Measurements from ENCODE around the gene UBE2F.

The UBE2F gene

DNA sequence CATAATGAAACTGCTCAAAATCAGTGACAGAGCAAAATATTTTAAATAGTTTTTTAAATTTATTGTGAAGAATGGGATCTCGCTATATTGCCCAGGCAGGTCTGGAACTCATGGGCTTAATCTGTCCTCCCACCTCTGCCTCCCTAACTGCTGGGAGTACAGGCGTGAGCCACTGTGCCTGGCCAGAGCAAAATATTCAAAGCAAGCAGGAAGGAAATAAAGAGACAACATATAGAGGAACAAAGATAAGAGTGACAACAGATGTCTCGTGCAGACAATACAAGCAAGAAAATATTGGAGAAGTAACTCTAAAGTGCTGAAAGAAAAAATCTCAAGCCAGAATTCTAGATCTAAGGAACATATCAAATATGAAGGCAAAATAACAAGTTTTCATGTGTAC lies 89.0 kb downstream of the UBE2F start:
- no peak for TF ChIP-seq POLR2AphosphoS5 (IDR thresholded peaks at IDR 0.05; ENCODE audit: low read depth, low read length)
- no peak for TF ChIP-seq TAF1 (IDR thresholded peaks at IDR 0.05; ENCODE audit: borderline replicate concordance, insufficient read depth, low read length)
- TF ChIP-seq, protein P1, sequence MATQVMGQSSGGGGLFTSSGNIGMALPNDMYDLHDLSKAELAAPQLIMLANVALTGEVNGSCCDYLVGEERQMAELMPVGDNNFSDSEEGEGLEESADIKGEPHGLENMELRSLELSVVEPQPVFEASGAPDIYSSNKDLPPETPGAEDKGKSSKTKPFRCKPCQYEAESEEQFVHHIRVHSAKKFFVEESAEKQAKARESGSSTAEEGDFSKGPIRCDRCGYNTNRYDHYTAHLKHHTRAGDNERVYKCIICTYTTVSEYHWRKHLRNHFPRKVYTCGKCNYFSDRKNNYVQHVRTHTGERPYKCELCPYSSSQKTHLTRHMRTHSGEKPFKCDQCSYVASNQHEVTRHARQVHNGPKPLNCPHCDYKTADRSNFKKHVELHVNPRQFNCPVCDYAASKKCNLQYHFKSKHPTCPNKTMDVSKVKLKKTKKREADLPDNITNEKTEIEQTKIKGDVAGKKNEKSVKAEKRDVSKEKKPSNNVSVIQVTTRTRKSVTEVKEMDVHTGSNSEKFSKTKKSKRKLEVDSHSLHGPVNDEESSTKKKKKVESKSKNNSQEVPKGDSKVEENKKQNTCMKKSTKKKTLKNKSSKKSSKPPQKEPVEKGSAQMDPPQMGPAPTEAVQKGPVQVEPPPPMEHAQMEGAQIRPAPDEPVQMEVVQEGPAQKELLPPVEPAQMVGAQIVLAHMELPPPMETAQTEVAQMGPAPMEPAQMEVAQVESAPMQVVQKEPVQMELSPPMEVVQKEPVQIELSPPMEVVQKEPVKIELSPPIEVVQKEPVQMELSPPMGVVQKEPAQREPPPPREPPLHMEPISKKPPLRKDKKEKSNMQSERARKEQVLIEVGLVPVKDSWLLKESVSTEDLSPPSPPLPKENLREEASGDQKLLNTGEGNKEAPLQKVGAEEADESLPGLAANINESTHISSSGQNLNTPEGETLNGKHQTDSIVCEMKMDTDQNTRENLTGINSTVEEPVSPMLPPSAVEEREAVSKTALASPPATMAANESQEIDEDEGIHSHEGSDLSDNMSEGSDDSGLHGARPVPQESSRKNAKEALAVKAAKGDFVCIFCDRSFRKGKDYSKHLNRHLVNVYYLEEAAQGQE (IDR thresholded peaks at IDR 0.05; ENCODE audit: insufficient read depth in 1 of 2, low read depth in 2 of 2, low read length in 2 of 2): no peak
- no peak for TF ChIP-seq FOXP2 (optimal IDR thresholded peaks at IDR 0.05; ENCODE audit: borderline replicate concordance, extremely low read depth, extremely low read length, insufficient read depth)
- TF ChIP-seq SIN3A (IDR thresholded peaks at IDR 0.05; ENCODE audit: borderline replicate concordance, insufficient read depth, low read length): no peak

DNA sequence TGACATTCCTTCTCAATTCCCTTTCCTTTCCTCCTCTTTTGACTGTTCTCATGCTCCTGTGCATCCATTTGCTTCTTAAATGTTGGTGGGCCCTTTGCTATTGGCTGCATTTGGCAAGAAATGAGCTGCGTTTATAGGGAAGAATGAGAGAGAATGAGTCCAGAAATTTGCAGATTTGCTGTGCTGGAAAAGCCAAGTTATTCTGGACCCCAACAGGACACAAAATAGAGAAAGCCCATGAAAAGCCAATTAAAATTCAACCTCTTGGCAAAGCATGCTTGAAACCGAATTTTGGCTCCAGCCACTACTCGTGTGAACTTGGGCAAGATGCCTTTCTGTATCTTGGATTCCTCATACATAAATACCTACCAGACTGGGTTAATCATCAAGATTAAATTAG lies 92.7 kb downstream of the UBE2F start:
- TF ChIP-seq TAF1 (IDR thresholded peaks at IDR 0.05; ENCODE audit: borderline replicate concordance, insufficient read depth, low read length) (no peak), FOXP2 (optimal IDR thresholded peaks at IDR 0.05; ENCODE audit: borderline replicate concordance, extremely low read depth, extremely low read length, insufficient read depth) (no peak), POLR2AphosphoS5 (IDR thresholded peaks at IDR 0.05; ENCODE audit: low read depth, low read length) (no peak), SIN3A (IDR thresholded peaks at IDR 0.05; ENCODE audit: borderline replicate concordance, insufficient read depth, low read length) (no peak)
- TF ChIP-seq, protein P1 (IDR thresholded peaks at IDR 0.05; ENCODE audit: insufficient read depth in 1 of 2, low read depth in 2 of 2, low read length in 2 of 2): no peak

DNA sequence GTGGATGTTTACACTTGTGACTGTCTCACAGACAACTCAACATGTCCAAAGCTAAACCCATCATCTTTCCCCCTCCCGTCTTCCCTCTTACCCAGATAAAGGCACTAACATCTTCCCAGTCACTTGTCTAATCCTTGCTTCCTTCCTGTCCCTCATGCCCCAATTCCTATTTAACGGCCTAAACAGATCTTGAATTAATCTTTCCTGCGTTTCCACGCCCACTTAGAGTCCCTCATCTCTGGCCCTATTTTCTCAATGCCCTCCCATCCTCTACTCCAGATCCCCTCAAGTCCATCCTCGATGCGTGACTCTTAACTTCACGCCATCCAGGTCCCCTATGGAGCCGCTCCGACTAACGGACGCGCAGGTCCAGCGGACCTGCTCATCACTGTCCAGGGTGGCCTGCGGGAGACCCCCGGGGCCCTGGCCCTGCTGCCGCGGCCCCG lies 93.3 kb downstream of the UBE2F start:
- TF ChIP-seq POLR2AphosphoS5 (IDR thresholded peaks at IDR 0.05; ENCODE audit: low read depth, low read length): no peak
- TF ChIP-seq, protein P1 (IDR thresholded peaks at IDR 0.05; ENCODE audit: insufficient read depth in 1 of 2, low read depth in 2 of 2, low read length in 2 of 2): no peak
- TF ChIP-seq TAF1 (IDR thresholded peaks at IDR 0.05; ENCODE audit: borderline replicate concordance, insufficient read depth, low read length): no peak
- no peak for TF ChIP-seq SIN3A (IDR thresholded peaks at IDR 0.05; ENCODE audit: borderline replicate concordance, insufficient read depth, low read length)
- TF ChIP-seq FOXP2 (optimal IDR thresholded peaks at IDR 0.05; ENCODE audit: borderline replicate concordance, extremely low read depth, extremely low read length, insufficient read depth): no peak

DNA sequence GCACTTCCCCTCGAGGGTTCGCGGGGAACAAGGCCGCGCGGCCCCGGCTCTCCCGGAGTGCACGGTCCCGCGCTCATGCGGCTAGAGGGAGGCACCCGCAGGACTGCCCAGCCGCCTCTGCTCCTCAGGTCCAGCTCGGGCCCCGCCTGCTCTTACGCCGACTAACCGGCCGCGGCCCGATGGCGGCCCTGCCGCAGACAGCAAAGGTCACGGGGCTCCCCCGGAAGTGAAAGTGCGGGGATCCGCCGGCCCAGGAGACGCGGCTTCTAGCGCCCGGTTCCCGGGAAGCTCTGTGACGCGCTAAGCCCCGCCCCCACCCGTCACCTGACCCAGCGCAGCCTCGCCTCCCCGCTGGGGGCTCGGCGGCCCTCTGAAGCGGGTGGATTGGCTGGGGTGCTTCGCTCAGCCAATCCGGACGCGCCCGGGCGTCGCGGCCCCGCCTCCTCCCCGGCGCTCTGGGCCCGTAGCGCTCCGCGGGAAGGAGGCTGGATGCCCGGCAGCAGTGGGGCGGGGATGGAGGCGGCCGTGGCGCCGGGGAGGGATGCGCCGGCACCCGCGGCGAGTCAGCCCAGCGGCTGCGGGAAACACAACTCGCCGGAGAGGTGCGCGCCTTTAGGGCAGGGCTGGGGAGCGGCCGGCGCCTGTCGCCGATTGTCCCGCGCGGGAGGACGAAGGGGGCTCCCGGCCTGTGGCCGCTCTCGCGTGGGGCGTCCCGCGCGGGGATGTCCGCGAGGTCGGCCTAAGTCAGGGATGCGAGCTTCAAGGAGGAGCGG lies 93.9 kb downstream of the UBE2F start, which contains the start of gene SCLY:
Gene SCLY, plus strand, starts transcription at position 460 of the 773 bp plus-strand sequence. Its CDS starts 54 bp downstream, at position 514.
- peak; percentile 40; the same call in 1 of the 2 replicates for TF ChIP-seq SIN3A (IDR thresholded peaks at IDR 0.05; ENCODE audit: borderline replicate concordance, insufficient read depth, low read length)
- TF ChIP-seq TAF1 (IDR thresholded peaks at IDR 0.05; ENCODE audit: borderline replicate concordance, insufficient read depth, low read length): peak; percentile 54; the same call in 1 of the 2 replicates
- TF ChIP-seq, protein P1 (IDR thresholded peaks at IDR 0.05; ENCODE audit: insufficient read depth in 1 of 2, low read depth in 2 of 2, low read length in 2 of 2): no peak
- TF ChIP-seq FOXP2 (optimal IDR thresholded peaks at IDR 0.05; ENCODE audit: borderline replicate concordance, extremely low read depth, extremely low read length, insufficient read depth): peak; percentile 33
- peak; percentile 67 for TF ChIP-seq POLR2AphosphoS5 (IDR thresholded peaks at IDR 0.05; ENCODE audit: low read depth, low read length)
